GM23338 (cell line): ENCODE measurements around the gene EMSY. TPM values are rescaled to one million over a fixed set of nuclear protein-coding genes. Genes with fewer than 3 reads are reported as not detected.

Source experiments
- ATAC-seq: fragments of 200-7000 bp; cut with Tn5 transposase; 3 replicates; pipeline ENCODE4 v1.9.1; 2020
- DNase-seq: peaks from one replicate; pipeline ENCODE4 v3.0.0-alpha.2; 2015; ENCODE audit warnings: low spot score
- H2AFZ ChIP-seq: fragments of 200-600 bp; sonication (generic); 2 replicates; pipeline ENCODE4 v1.8.0; 2016; ENCODE audit warnings: antibody characterized with exemption, mild to moderate bottlenecking, moderate library complexity
- H3F3A ChIP-seq: fragments of 200-600 bp; sonication (generic); replicated peaks from 2 replicates; pipeline ENCODE4 v1.8.0; 2017; ENCODE audit warnings: antibody characterized with exemption, mixed run types, low read depth
- H3K27ac ChIP-seq: fragments of 200-600 bp; sonication (generic); 2 replicates; pipeline ENCODE4 v1.6.1; 2016; ENCODE audit warnings: low read depth
- H3K27me3 ChIP-seq: fragments of 200-600 bp; sonication (generic); 2 replicates; pipeline ENCODE4 v1.8.0; 2016; ENCODE audit warnings: mild to moderate bottlenecking, mixed run types, moderate library complexity; ENCODE audit not compliant: insufficient read depth
- H3K36me3 ChIP-seq: fragments of 200-600 bp; sonication (generic); 2 replicates; pipeline ENCODE4 v1.8.0; 2016; ENCODE audit warnings: mild to moderate bottlenecking; ENCODE audit not compliant: insufficient read depth
- H3K4me1 ChIP-seq: fragments of 200-600 bp; sonication (generic); 2 replicates; pipeline ENCODE4 v1.8.0; 2016; ENCODE audit warnings: mild to moderate bottlenecking, moderate library complexity; ENCODE audit not compliant: insufficient read depth
- H3K4me2 ChIP-seq: fragments of 200-600 bp; sonication (generic); 2 replicates; pipeline ENCODE4 v1.7.1; 2017; ENCODE audit warnings: mixed run types
- H3K4me3 ChIP-seq: fragments of 200-600 bp; sonication (generic); 2 replicates; pipeline ENCODE4 v1.6.1; 2016; ENCODE audit warnings: mixed run types
- H3K79me2 ChIP-seq: fragments of 200-600 bp; sonication (generic); replicated peaks from 2 replicates; pipeline ENCODE4 v1.8.0; 2017; ENCODE audit warnings: mild to moderate bottlenecking; ENCODE audit not compliant: insufficient read depth
- H3K9me2 ChIP-seq: fragments of 200-600 bp; sonication (generic); 2 replicates; pipeline ENCODE4 v1.8.0; 2017; ENCODE audit not compliant: insufficient read depth
- H4K20me1 ChIP-seq: fragments of 200-600 bp; sonication (generic); replicated peaks from 2 replicates; pipeline ENCODE4 v1.8.0; 2017; ENCODE audit warnings: mild to moderate bottlenecking; ENCODE audit not compliant: insufficient read depth
- H3K27ac Mint-ChIP-seq: 2 replicates; pipeline ENCODE4 v1.8.0; 2020; ENCODE audit warnings: inconsistent platforms, mild to moderate bottlenecking, moderate library complexity, mixed read lengths
- H3K27me3 Mint-ChIP-seq: 3 replicates; pipeline ENCODE4 v1.8.0; 2022; ENCODE audit warnings: low read depth, mild to moderate bottlenecking, moderate library complexity, mixed read lengths, inconsistent platforms; ENCODE audit not compliant: insufficient read depth, poor library complexity
- H3K36me3 Mint-ChIP-seq: 3 replicates; pipeline ENCODE4 v1.8.0; 2021; ENCODE audit warnings: low read depth, mild to moderate bottlenecking, inconsistent platforms, moderate library complexity, mixed read lengths
- H3K4me1 Mint-ChIP-seq: 3 replicates; pipeline ENCODE4 v1.8.0; 2020; ENCODE audit warnings: mild to moderate bottlenecking, inconsistent platforms, mixed read lengths
- H3K4me3 Mint-ChIP-seq: 3 replicates; pipeline ENCODE4 v1.8.0; 2021; ENCODE audit warnings: moderate library complexity, mild to moderate bottlenecking, inconsistent platforms, mixed read lengths
- H3K9me3 Mint-ChIP-seq: 3 replicates; pipeline ENCODE4 v1.8.0; 2020; ENCODE audit warnings: moderate library complexity, mild to moderate bottlenecking, inconsistent platforms, mixed read lengths
- CREB1 ChIP-seq: fragments of 250-450 bp; sonication (Bioruptor Pico); IDR thresholded peaks from 2 replicates; pipeline ENCODE4 v1.5.0; 2020; ENCODE audit warnings: low read depth, mild to moderate bottlenecking, moderate library complexity
- EZH2 ChIP-seq: fragments of 200-600 bp; sonication (generic); IDR thresholded peaks from one replicate; pipeline ENCODE4 v1.8.0; 2017; ENCODE audit warnings: antibody characterized with exemption, mild to moderate bottlenecking, low read depth; ENCODE audit not compliant: unreplicated experiment
- EZH2phosphoT487 ChIP-seq: fragments of 200-600 bp; sonication (generic); IDR thresholded peaks from one replicate; pipeline ENCODE4 v1.8.1; 2018; ENCODE audit warnings: antibody characterized with exemption; ENCODE audit not compliant: unreplicated experiment
- JUNB ChIP-seq: IDR thresholded peaks from one replicate; pipeline ENCODE4 v1.6.1; 2016; ENCODE audit warnings: antibody characterized with exemption; ENCODE audit not compliant: unreplicated experiment
- NANOG ChIP-seq: IDR thresholded peaks from 2 replicates; pipeline ENCODE4 v1.6.1; 2016; ENCODE audit warnings: antibody characterized with exemption, borderline replicate concordance
- POLR2AphosphoS5 ChIP-seq: IDR thresholded peaks from 2 replicates; pipeline ENCODE4 v1.6.1; 2016; ENCODE audit warnings: antibody characterized with exemption, low read depth
- STAT1 ChIP-seq: IDR thresholded peaks from one replicate; pipeline ENCODE4 v1.6.1; 2016; ENCODE audit warnings: antibody characterized with exemption; ENCODE audit not compliant: unreplicated experiment
- ZNF114 ChIP-seq: fragments of 250-450 bp; sonication (Bioruptor Pico); IDR thresholded peaks from 2 replicates; pipeline ENCODE4 v1.5.0; 2020; ENCODE audit warnings: mild to moderate bottlenecking, moderate library complexity
- ZNF331 ChIP-seq: fragments of 250-450 bp; sonication (Bioruptor Pico); IDR thresholded peaks from 2 replicates; pipeline ENCODE4 v1.5.0; 2020; ENCODE audit warnings: low read depth, mild to moderate bottlenecking, moderate library complexity
- ZNF462 ChIP-seq: fragments of 250-450 bp; sonication (Bioruptor Pico); IDR thresholded peaks from 2 replicates; pipeline ENCODE4 v1.5.0; 2020; ENCODE audit warnings: mild to moderate bottlenecking, moderate library complexity
- polyA plus RNA-seq: library from polyadenylated mRNA; unstranded; fragments of >200 nt; fragmentation: Nextera tagmentation; extraction: Ambion mirVana; gene quantifications from 2 replicates; pipeline ENCODE4 v1.2.1, GENCODE V29; 2016
- total RNA-seq: library from RNA; depleted of rRNA; stranded (reverse); fragments of >200 nt; shearing (Covaris generic); gene quantifications from 2 replicates; pipeline ENCODE4 v1.2.3, GENCODE V29; 2014
- TF ChIP-seq, protein P1 (sequence below): IDR thresholded peaks from 2 replicates; pipeline ENCODE4 v1.6.1; 2016; ENCODE audit warnings: antibody characterized with exemption
- TF ChIP-seq, protein P2 (sequence below): IDR thresholded peaks from one replicate; pipeline ENCODE4 v1.6.1; 2018; ENCODE audit warnings: antibody characterized with exemption; ENCODE audit not compliant: unreplicated experiment
- TF ChIP-seq, protein P3 (sequence below), 2 experiments: fragments of 200-600 bp in 1 of 2; sonication (generic) in 1 of 2; conservative IDR thresholded peaks; 2 replicates each; pipeline versions ENCODE4 v1.5.1 to v1.6.1; 2016 to 2017; ENCODE audit warnings: antibody characterized with exemption in 2 of 2, low read depth in 2 of 2, mild to moderate bottlenecking in 2 of 2, moderate library complexity in 1 of 2

Gene EMSY
- total and polyA plus RNA-seq, 2 experiments from 2014 or later, result 25.0 to 46.9 TPM

DNA sequence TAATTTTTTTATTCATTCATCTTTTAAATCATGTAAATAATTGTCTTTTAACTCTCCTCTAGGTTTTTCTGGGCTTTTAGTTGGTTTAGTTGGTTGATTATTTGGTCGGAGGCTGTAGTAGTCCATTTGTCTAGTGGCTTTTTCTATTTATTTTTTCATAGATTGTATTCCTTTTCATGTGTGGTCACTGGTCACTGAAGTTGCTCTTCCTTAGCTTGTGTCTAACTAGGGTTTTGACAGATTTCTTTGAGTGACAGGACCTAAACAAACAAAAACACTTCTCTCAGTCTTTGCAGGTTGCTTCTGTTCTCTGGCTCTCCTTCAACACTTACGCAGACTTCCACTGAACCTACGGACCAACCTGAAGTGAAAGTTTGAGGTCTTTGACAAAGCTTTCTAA, 112.6 kb downstream of the EMSY start:
- peaks cover 9% of the 10 kb centered on the region for H3K4me1 ChIP-seq
- Mint-ChIP-seq H3K27me3 (no peaks in the 10 kb centered on the region), H3K4me1 (peaks cover 6% of the 10 kb centered on the region; the same call in 2 of the 3 replicates), H3K9me3 (peaks cover 10% of the 10 kb centered on the region; the same call in 2 of the 3 replicates), H3K36me3 (peaks cover 14% of the 10 kb centered on the region; the same call in 2 of the 3 replicates), H3K4me3 (no peak overlapping the region), H3K27ac (no peak overlapping the region)
- no peaks in the 10 kb centered on the region for H3K9me2 ChIP-seq
- no peak for TF ChIP-seq EZH2
- no peak for TF ChIP-seq NANOG
- TF ChIP-seq ZNF114 (CRISPR knock-in tag), result no peak
- no peak for TF ChIP-seq POLR2AphosphoS5
- no peak for TF ChIP-seq EZH2phosphoT487
- TF ChIP-seq STAT1, result no peak
- TF ChIP-seq, protein P1, sequence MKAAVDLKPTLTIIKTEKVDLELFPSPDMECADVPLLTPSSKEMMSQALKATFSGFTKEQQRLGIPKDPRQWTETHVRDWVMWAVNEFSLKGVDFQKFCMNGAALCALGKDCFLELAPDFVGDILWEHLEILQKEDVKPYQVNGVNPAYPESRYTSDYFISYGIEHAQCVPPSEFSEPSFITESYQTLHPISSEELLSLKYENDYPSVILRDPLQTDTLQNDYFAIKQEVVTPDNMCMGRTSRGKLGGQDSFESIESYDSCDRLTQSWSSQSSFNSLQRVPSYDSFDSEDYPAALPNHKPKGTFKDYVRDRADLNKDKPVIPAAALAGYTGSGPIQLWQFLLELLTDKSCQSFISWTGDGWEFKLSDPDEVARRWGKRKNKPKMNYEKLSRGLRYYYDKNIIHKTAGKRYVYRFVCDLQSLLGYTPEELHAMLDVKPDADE, result no peak
- no peak for TF ChIP-seq JUNB
- TF ChIP-seq, protein P2, sequence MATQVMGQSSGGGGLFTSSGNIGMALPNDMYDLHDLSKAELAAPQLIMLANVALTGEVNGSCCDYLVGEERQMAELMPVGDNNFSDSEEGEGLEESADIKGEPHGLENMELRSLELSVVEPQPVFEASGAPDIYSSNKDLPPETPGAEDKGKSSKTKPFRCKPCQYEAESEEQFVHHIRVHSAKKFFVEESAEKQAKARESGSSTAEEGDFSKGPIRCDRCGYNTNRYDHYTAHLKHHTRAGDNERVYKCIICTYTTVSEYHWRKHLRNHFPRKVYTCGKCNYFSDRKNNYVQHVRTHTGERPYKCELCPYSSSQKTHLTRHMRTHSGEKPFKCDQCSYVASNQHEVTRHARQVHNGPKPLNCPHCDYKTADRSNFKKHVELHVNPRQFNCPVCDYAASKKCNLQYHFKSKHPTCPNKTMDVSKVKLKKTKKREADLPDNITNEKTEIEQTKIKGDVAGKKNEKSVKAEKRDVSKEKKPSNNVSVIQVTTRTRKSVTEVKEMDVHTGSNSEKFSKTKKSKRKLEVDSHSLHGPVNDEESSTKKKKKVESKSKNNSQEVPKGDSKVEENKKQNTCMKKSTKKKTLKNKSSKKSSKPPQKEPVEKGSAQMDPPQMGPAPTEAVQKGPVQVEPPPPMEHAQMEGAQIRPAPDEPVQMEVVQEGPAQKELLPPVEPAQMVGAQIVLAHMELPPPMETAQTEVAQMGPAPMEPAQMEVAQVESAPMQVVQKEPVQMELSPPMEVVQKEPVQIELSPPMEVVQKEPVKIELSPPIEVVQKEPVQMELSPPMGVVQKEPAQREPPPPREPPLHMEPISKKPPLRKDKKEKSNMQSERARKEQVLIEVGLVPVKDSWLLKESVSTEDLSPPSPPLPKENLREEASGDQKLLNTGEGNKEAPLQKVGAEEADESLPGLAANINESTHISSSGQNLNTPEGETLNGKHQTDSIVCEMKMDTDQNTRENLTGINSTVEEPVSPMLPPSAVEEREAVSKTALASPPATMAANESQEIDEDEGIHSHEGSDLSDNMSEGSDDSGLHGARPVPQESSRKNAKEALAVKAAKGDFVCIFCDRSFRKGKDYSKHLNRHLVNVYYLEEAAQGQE, result no peak
- TF ChIP-seq ZNF462 (CRISPR knock-in tag), result no peak
- no peak for TF ChIP-seq ZNF331 (CRISPR knock-in tag)
- TF ChIP-seq, protein P3, sequence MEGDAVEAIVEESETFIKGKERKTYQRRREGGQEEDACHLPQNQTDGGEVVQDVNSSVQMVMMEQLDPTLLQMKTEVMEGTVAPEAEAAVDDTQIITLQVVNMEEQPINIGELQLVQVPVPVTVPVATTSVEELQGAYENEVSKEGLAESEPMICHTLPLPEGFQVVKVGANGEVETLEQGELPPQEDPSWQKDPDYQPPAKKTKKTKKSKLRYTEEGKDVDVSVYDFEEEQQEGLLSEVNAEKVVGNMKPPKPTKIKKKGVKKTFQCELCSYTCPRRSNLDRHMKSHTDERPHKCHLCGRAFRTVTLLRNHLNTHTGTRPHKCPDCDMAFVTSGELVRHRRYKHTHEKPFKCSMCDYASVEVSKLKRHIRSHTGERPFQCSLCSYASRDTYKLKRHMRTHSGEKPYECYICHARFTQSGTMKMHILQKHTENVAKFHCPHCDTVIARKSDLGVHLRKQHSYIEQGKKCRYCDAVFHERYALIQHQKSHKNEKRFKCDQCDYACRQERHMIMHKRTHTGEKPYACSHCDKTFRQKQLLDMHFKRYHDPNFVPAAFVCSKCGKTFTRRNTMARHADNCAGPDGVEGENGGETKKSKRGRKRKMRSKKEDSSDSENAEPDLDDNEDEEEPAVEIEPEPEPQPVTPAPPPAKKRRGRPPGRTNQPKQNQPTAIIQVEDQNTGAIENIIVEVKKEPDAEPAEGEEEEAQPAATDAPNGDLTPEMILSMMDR (conservative IDR thresholded peaks at IDR 0.05; ENCODE audit: low read depth in 2 of 2), result no peak
- no peak for TF ChIP-seq CREB1 (CRISPR knock-in tag)
- no peaks in the 10 kb centered on the region for H3F3A ChIP-seq
- no peak overlapping the region for H3K27ac ChIP-seq
- H4K20me1 ChIP-seq, result no peaks in the 10 kb centered on the region
- no peaks in the 10 kb centered on the region for H3K27me3 ChIP-seq
- H3K4me2 ChIP-seq, result no peak overlapping the region
- H3K4me3 ChIP-seq, result no peak overlapping the region
- H2AFZ ChIP-seq, result no peak overlapping the region
- no peaks in the 10 kb centered on the region for H3K79me2 ChIP-seq
- no peaks in the 10 kb centered on the region for H3K36me3 ChIP-seq
- no peak for DNase-seq
- no peak for ATAC-seq
